ENCODE measurements around the gene MYCBP. TPM values are rescaled to one million over a fixed set of nuclear protein-coding genes. Genes with fewer than 3 reads are reported as not detected.

The MYCBP gene
- total RNA-seq, 1 experiment from 2014 or later = 51.9 TPM

DNA sequence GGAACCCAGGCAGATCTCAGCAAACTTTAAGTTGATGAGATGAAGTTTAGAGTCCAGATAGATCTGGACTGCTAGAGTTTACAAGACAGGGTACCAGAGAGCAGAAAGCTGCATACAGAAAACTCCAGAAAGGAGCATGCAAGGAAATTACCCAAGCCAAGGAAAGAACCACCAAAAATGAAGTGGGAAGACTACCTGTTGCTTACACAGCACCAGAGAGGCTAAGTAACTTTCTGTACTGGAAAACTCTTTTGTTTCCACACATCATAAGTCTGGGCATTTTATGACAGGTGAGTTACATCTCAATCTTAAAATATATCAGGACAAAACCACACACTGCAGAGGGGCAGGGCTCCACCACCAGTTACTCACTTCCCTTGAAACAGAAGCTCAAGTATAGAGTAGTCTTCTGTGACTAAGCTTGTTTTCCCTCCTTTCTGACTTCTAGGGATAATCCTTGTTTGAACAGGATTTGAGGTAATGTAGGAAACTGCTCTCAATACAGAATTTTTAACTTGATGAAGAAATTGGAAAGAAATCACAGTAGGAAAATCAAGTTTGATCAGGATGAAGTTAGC is 25.6 kb upstream of the MYCBP start:
- Histone ChIP-seq H3K4me3 (no peak overlapping the region), H3K27me3 (ENCODE audit: insufficient read depth, low read depth) (no peaks in the 10 kb centered on the region), H3K36me3 (ENCODE audit: low read depth) (no peaks in the 10 kb centered on the region), H3K9me2 (ENCODE audit: insufficient read depth) (no peaks in the 10 kb centered on the region), H3K79me2 (ENCODE audit: low read depth) (no peaks in the 10 kb centered on the region), H3K4me2 (no peak overlapping the region), H3K4me1 (replicated peaks; ENCODE audit: insufficient read depth) (no peaks in the 10 kb centered on the region), H3F3A (ENCODE audit: insufficient read depth, low read depth) (no peaks in the 10 kb centered on the region), H2AFZ (no peak overlapping the region), H3K9me3 (ENCODE audit: insufficient read depth, low read depth) (no peaks in the 10 kb centered on the region), H3K27ac (no peak overlapping the region), H4K20me1 (ENCODE audit: insufficient read depth) (no peaks in the 10 kb centered on the region)
- no TSS peak for BruUV-seq (replicated peaks)
- no peak for DNase-seq
- TF ChIP-seq EZH2 (IDR thresholded peaks at IDR 0.05; ENCODE audit: low read depth) = no peak
- TF ChIP-seq, protein P1, sequence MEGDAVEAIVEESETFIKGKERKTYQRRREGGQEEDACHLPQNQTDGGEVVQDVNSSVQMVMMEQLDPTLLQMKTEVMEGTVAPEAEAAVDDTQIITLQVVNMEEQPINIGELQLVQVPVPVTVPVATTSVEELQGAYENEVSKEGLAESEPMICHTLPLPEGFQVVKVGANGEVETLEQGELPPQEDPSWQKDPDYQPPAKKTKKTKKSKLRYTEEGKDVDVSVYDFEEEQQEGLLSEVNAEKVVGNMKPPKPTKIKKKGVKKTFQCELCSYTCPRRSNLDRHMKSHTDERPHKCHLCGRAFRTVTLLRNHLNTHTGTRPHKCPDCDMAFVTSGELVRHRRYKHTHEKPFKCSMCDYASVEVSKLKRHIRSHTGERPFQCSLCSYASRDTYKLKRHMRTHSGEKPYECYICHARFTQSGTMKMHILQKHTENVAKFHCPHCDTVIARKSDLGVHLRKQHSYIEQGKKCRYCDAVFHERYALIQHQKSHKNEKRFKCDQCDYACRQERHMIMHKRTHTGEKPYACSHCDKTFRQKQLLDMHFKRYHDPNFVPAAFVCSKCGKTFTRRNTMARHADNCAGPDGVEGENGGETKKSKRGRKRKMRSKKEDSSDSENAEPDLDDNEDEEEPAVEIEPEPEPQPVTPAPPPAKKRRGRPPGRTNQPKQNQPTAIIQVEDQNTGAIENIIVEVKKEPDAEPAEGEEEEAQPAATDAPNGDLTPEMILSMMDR (conservative IDR thresholded peaks at IDR 0.05) = no peak
- intact Hi-C loops (cut with micrococcal nuclease; ENCODE audit: unreplicated experiment) = no loop called here
- POLR2A ChIA-PET (ENCODE audit: unreplicated experiment) = no interaction called here
- CTCF ChIA-PET = interaction anchor here (0.6 kb wide), 1 partner anchor 90 kb away, joined by 4 read pairs; no protein-coding TSS in a partner anchor

DNA sequence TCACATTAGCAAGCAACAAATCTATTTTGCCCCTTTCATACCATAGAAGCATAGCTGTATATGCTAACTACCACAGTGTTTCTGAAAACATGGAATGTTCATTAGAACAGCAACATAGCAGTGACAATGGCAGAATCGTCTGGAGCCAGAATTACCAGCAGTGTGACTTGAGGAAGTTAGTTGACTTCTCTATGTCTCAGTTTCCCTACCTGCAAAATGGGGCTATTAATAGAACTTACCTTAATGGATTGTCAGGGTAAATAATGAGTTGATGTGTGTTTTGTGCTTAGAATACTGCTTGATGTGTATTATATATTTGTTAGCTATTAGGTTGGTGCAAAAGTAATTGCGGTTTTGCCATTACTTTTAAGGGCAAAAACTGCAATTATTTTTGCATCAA is 23.0 kb upstream of the MYCBP start:
- intact Hi-C loops (cut with micrococcal nuclease; ENCODE audit: unreplicated experiment) = no loop called here
- BruUV-seq (replicated peaks) = no TSS peak
- Histone ChIP-seq H3K4me2 (no peak overlapping the region), H3F3A (ENCODE audit: insufficient read depth, low read depth) (no peaks in the 10 kb centered on the region), H2AFZ (no peak overlapping the region), H3K9me3 (ENCODE audit: insufficient read depth, low read depth) (no peaks in the 10 kb centered on the region), H3K79me2 (ENCODE audit: low read depth) (no peaks in the 10 kb centered on the region), H3K4me3 (no peak overlapping the region), H3K27me3 (ENCODE audit: insufficient read depth, low read depth) (no peaks in the 10 kb centered on the region), H4K20me1 (ENCODE audit: insufficient read depth) (no peaks in the 10 kb centered on the region), H3K9me2 (ENCODE audit: insufficient read depth) (no peaks in the 10 kb centered on the region), H3K27ac (no peak overlapping the region), H3K4me1 (replicated peaks; ENCODE audit: insufficient read depth) (no peaks in the 10 kb centered on the region), H3K36me3 (ENCODE audit: low read depth) (no peaks in the 10 kb centered on the region)
- POLR2A ChIA-PET (ENCODE audit: unreplicated experiment) = interaction anchor here (0.6 kb wide), 1 partner anchor 14 kb away, joined by 3 read pairs; no protein-coding TSS in a partner anchor
- no peak for DNase-seq
- TF ChIP-seq EZH2 (IDR thresholded peaks at IDR 0.05; ENCODE audit: low read depth) = no peak
- TF ChIP-seq, protein P1 (conservative IDR thresholded peaks at IDR 0.05) = no peak
- CTCF ChIA-PET = interaction anchor here (1.0 kb wide), 1 partner anchor 68 kb away, joined by 6 read pairs; no protein-coding TSS in a partner anchor

DNA sequence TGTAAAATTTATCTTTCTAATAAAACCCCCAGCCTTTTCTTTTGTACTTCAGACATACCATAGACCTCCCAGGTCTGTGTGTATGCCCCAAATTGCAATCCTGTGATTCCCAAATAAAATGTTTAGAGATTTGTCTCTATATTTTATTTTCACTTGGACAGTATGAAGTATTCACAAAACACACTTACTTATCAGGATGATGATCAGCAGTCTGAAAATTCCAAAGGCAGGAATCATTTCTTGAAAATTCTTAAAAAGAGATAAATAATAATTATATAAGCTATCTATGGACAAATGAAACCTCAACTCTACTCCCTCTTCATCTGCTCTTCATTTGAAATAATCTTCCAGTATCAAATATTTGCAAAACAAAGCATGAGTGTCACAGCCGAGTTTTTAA is 19.8 kb upstream of the MYCBP start:
- no peaks in the 10 kb centered on the region for H4K20me1 ChIP-seq (ENCODE audit: insufficient read depth)
- H3K79me2 ChIP-seq (ENCODE audit: low read depth) = no peaks in the 10 kb centered on the region
- no peaks in the 10 kb centered on the region; the same call in 1 of the 2 replicates for H3K9me2 ChIP-seq (ENCODE audit: insufficient read depth)
- H3K27me3 ChIP-seq (ENCODE audit: insufficient read depth, low read depth) = no peaks in the 10 kb centered on the region
- no peaks in the 10 kb centered on the region for H3F3A ChIP-seq (ENCODE audit: insufficient read depth, low read depth)
- DNase-seq = no peak
- no peaks in the 10 kb centered on the region for H3K9me3 ChIP-seq (ENCODE audit: insufficient read depth, low read depth)
- BruUV-seq (replicated peaks) = no TSS peak
- H3K4me3 ChIP-seq = no peak overlapping the region
- H3K36me3 ChIP-seq (ENCODE audit: low read depth) = no peaks in the 10 kb centered on the region
- no peak overlapping the region for H2AFZ ChIP-seq
- POLR2A ChIA-PET (ENCODE audit: unreplicated experiment) = no interaction called here
- no peak overlapping the region for H3K27ac ChIP-seq
- H3K4me2 ChIP-seq = no peak overlapping the region
- TF ChIP-seq EZH2 (IDR thresholded peaks at IDR 0.05; ENCODE audit: low read depth) = no peak
- TF ChIP-seq, protein P1 (conservative IDR thresholded peaks at IDR 0.05) = no peak
- intact Hi-C loops (cut with micrococcal nuclease; ENCODE audit: unreplicated experiment) = no loop called here
- H3K4me1 ChIP-seq (replicated peaks; ENCODE audit: insufficient read depth) = no peaks in the 10 kb centered on the region
- CTCF ChIA-PET = no interaction called here
